SK-N-MC (cell line): ENCODE measurements around the gene MTR.

Source experiments
- EZH2 ChIP-seq: fragments of 200-600 bp; sonication (generic); IDR thresholded peaks from one replicate; pipeline ENCODE4 v1.6.1; 2017; ENCODE audit warnings: antibody characterized with exemption
- POLR2AphosphoS5 ChIP-seq: IDR thresholded peaks from 2 replicates; pipeline ENCODE4 v1.6.1; 2012; ENCODE audit warnings: mild to moderate bottlenecking, low read depth, low read length, borderline replicate concordance

DNA sequence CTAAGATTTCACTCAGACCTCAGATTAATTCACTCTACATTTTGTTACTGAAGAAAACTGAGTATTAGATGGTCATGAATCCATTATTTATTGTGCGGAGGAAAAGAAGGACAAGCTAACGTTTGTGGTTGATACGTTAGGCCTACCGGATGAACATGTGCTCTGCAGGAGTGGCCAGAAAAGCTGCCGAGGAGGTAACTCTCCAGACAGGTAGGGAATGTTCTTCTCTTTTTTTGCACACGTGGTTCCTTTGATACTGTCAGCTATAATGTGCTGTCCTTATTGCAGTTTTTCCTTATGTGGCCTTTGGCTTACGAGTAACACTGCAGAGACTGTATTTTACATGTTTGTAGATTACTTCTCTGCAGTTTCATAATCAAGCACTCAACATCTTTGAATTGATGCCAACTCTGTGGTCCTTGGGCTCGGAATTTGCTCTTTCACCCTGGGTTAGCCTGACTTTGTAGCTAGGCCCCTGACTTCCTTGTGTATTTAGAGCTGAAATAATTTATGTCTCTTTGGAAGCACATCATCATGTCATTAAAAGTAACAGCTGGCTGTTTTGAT lies 13.6 kb downstream of the MTR start:
- TF ChIP-seq EZH2: no peak
- no peak for TF ChIP-seq POLR2AphosphoS5
